Measurements from ENCODE around the gene DSTYK. TPM values are rescaled to one million over a fixed set of nuclear protein-coding genes. Genes with fewer than 3 reads are reported as not detected.

Gene DSTYK
- 10.9 and 19.3 TPM in 2 replicates for total RNA-seq (ENCODE audit: low replicate concordance)

GRCh38 chr1:205211169-205211838 is at the start of gene DSTYK:
Gene DSTYK (minus strand): TSS chr1:205211702. CDS start chr1:205211535, 167 bp downstream.

GRCh38 chr1:205227584-205228013 is 16.1 kb upstream of the DSTYK start, which contains the start of gene TMCC2:
Gene TMCC2 (plus strand): TSS chr1:205227946. CDS start chr1:205228565, 619 bp downstream.

GRCh38 chr1:205121660-205122488 is 89.6 kb downstream of the DSTYK start, which contains the start of gene RBBP5:
Gene RBBP5 (minus strand): TSS chr1:205121978. CDS start chr1:205121873, 105 bp downstream.

Other genes with a start within 250 kb of the DSTYK start
- not detected in 2 replicates for gene CNTN2, start 168.5 kb downstream of the DSTYK start, total RNA-seq (ENCODE audit: low replicate concordance)
- 0.83 and 2.5 TPM in 2 replicates for gene TMEM81, start 127.2 kb downstream of the DSTYK start, total RNA-seq (ENCODE audit: low replicate concordance)
- 12.9 and 14.5 TPM in 2 replicates for gene RBBP5, start 89.7 kb downstream of the DSTYK start, total RNA-seq (ENCODE audit: low replicate concordance)
- 1.4 and 2.3 TPM in 2 replicates for gene TMCC2, start 16.2 kb upstream of the DSTYK start, total RNA-seq (ENCODE audit: low replicate concordance)
- 0.70 and 6.2 TPM in 2 replicates for gene NUAK2, start 110.0 kb upstream of the DSTYK start, total RNA-seq (ENCODE audit: low replicate concordance)
- 0.08 TPM in 1 of 2 replicates, not detected in the other for gene KLHDC8A, start 145.2 kb upstream of the DSTYK start, total RNA-seq (ENCODE audit: low replicate concordance)
- not detected in 2 replicates for gene LEMD1, start 210.4 kb upstream of the DSTYK start, total RNA-seq (ENCODE audit: low replicate concordance)
- not detected in 2 replicates for gene BLACAT1, start 244.3 kb upstream of the DSTYK start, total RNA-seq (ENCODE audit: low replicate concordance)